GM12801 (cell line): Measurements from ENCODE around the gene FBXO21.

Source experiments
- TF ChIP-seq, protein P1 (sequence below): IDR thresholded peaks from one replicate; pipeline ENCODE4 v1.5.1; 2011; ENCODE audit warnings: control low read depth; ENCODE audit not compliant: insufficient read length; ENCODE audit errors: extremely low read depth

Gene FBXO21

GRCh38 chr12:117210266-117210918 is 20.1 kb upstream of the FBXO21 start:
- TF ChIP-seq, protein P1, sequence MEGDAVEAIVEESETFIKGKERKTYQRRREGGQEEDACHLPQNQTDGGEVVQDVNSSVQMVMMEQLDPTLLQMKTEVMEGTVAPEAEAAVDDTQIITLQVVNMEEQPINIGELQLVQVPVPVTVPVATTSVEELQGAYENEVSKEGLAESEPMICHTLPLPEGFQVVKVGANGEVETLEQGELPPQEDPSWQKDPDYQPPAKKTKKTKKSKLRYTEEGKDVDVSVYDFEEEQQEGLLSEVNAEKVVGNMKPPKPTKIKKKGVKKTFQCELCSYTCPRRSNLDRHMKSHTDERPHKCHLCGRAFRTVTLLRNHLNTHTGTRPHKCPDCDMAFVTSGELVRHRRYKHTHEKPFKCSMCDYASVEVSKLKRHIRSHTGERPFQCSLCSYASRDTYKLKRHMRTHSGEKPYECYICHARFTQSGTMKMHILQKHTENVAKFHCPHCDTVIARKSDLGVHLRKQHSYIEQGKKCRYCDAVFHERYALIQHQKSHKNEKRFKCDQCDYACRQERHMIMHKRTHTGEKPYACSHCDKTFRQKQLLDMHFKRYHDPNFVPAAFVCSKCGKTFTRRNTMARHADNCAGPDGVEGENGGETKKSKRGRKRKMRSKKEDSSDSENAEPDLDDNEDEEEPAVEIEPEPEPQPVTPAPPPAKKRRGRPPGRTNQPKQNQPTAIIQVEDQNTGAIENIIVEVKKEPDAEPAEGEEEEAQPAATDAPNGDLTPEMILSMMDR = no peak

DNA sequence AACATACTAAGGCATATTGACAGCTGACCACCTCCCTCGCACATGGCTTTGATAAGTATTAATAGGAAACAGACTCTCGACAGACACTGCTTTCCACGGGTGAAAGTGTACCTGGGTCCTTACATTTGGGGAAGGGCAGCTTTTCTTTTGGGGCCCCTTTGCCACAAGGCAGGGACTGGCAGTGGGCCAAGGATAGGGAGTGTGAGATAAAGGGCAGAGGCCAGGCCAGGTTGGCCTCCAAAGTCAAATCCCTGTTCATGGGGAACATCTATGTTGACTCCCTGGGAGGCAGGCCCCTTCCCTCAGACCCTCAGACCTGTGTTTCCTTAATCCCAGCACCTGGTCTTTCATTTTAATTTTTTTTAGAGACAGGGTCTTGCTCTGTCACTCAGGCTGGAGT is 19.4 kb upstream of the FBXO21 start:
- TF ChIP-seq, protein P1 = no peak

DNA sequence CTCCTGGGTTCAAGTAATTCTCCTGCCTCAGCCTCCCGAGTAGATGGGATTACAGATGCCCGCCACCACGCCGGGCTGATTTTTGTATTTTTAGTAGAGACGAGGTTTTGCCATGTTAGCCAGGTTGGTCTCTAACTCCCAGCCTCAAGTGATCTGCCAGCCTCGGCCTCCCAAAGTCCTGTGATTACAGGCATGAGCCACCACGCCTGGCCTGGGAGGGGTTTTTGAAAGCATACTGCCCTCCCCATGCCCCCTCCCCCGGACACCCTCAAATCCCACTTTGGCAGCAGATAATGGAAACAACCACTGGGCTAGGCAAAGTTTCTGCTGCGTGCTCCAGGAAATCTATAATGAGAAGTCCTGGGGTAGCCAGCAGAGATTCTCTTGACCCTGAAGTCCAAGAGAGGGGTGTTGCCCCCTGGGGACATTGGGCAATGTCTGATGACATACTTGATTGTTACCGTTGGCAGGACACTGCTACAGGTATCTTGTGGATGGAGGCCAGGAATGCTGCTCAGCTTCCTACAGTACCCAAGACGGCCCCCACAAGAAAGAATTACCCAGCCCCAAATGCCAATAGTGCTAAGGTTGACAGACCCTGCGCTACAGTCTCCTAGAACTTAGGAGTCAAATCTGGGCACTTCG is 18.7 kb upstream of the FBXO21 start:
- TF ChIP-seq, protein P1 = no peak

- TF ChIP-seq, protein P1 = no peak
Measured at GRCh38 chr12:117208206-117208605, 17.9 kb upstream of the FBXO21 start.

DNA sequence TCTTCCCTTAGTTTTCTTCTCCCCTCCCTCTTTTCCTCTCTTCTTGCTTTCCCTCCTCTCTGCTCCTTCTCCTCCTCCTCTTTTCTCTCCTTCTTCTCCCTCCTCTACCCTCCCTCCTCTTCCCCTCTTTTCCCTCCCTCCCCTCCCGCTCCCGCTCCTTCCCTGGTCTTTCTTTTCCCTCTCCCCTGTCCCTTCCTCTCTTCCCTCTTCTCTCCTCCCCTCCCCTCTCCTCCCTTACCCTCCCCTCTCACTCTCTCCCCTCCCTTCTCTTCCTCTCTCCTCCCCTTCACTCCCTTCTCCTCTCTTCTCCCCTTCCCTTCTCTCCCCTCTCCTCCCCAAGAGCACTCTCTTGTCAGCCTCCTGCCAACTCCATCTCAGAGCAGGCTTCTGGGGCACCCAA is 17.4 kb upstream of the FBXO21 start:
- TF ChIP-seq, protein P1 = no peak

DNA sequence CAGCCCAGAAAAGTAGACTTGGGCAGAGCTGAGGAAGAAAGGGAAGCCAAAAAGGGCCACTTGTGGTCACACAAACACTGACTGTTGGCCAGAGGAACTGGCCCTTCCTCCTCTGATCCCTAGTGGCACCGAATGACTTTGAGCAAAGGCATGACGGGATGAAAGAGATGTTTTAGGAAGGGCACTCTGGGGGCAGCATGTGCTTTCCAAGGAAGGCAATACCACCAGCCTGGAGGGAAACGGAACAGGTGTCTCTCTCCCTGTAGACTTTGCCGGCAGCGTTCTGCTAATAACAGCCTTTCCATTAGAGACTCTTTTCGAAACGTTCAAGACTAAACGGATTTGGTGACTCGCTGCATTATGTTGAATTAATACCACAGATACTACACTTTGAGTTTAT is 12.3 kb upstream of the FBXO21 start:
- TF ChIP-seq, protein P1 = no peak

DNA sequence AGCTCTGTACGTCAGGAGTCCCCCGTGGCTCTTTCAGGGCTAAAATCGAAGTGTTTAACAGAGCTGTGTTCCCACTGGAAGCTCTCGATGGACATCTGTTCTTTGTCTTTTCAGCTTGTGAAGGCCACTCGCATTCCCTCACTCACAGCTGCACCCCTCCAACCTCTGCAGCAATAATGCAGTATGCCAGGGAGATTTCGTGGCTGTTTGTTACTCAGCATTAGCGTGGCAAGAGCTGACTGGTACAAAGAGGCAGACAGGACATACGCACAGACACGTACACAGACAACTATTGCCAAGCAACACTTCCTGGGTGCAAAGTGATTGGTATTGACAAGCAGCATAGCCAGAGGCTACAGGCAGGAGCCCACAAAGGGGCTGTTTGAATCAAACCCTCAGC is 11.8 kb upstream of the FBXO21 start:
- TF ChIP-seq, protein P1 = no peak
